Right lobe of liver (tissue), 6 donors: Measurements from ENCODE around the gene CDHR2. TPM values are rescaled to one million over a fixed set of nuclear protein-coding genes. Genes with fewer than 3 reads are reported as not detected.

Experiments
- ATAC-seq, 4 donors: fragments of 200-7000 bp; cut with Tn5 transposase; one replicate each; pipeline ENCODE4 v1.9.1; 2020; ENCODE audit warnings: mild to moderate bottlenecking in 4 of 4, moderate library complexity in 4 of 4
- DNase-seq, 3 donors: peaks; one replicate each; pipeline ENCODE4 v3.0.0-alpha.2; 2020
- H3K27ac ChIP-seq, 3 donors: fragments of 200-600 bp; one replicate each; pipeline ENCODE4 v1.8.0; 2022
- H3K27me3 ChIP-seq, 2 donors: fragments of 200-600 bp; one replicate each; pipeline ENCODE4 v1.8.0; 2022
- H3K36me3 ChIP-seq, 4 donors: fragments of 200-600 bp; sonication (generic) in 1 of 4; one replicate each; pipeline versions ENCODE4 v1.5.1 to v1.8.0; 2017 to 2022; ENCODE audit warnings: control low read depth in 1 of 4
- H3K4me1 ChIP-seq, 4 donors: fragments of 200-600 bp; sonication (generic) in 1 of 4; one replicate each; pipeline versions ENCODE4 v1.5.1 to v1.8.0; 2017 to 2022; ENCODE audit warnings: control low read depth in 1 of 4
- H3K4me3 ChIP-seq, 3 donors: fragments of 200-600 bp; one replicate each; pipeline ENCODE4 v1.8.0; 2022
- H3K9me3 ChIP-seq, 4 donors: fragments of 200-600 bp; sonication (generic) in 1 of 4; one replicate each; pipeline versions ENCODE4 v1.5.1 to v1.8.0; 2017 to 2022; ENCODE audit warnings: control low read depth in 1 of 4
- CTCF ChIP-seq, 4 donors: fragments of 200-600 bp in 3 of 4; fragments of 450-650 bp in 1 of 4; IDR thresholded peaks; one replicate each; pipeline versions ENCODE4 v1.5.1 to v1.8.0; 2016 to 2022; ENCODE audit warnings: antibody characterized with exemption in 4 of 4, mild to moderate bottlenecking in 2 of 4
- POLR2A ChIP-seq: fragments of 450-650 bp; IDR thresholded peaks from one replicate; pipeline ENCODE4 v1.6.1; 2017; ENCODE audit warnings: antibody characterized with exemption, mild to moderate bottlenecking
- whole genome bisulfite sequencing: methylation state at CpG from one replicate; pipeline ENCODE4 v1.1.6; 2018; ENCODE audit warnings: low coverage, low lambda C conversion rate; ENCODE audit not compliant: insufficient coverage; ENCODE audit errors: missing lambda C conversion rate; 5-methylcytosine and 5-hydroxymethylcytosine counted together
- intact Hi-C, 2 donors: fragments of 100-400 bp; cut with DNase I; formaldehyde crosslinking; loops; one replicate each; pipeline versions ENCODE4 v1.11.2 to v1.14.1; 2022
- total RNA-seq, 6 experiments: library from RNA; depleted of rRNA in 2 of 6; stranded (reverse); fragments of >200 nt in 2 of 6; fragmentation: NEBNext Ultra II Directional in 3 of 6; extraction: Animal tissue kit (Norgen Biotek cat#: 25700) in 3 of 6; gene quantifications; one replicate each; pipeline versions ENCODE4 v1.1.0 to v1.2.4, GENCODE V29; 2016 to 2023
- donor health status: DM: no; HTN: yes; CAD: no.
- donor health status: DM: no; HTN: no; CAD: no.
- donor health status: DM: no; HTN: no; CAD: no.
- donor health status: DM: no; HTN: yes; CAD: no.
- donor health status: DM: no; HTN: yes; CAD: no.

Gene CDHR2
- total RNA-seq, 6 experiments from 2014 or later: 6.8 to 89.2 (median 41.2) TPM

GRCh38 chr5:176624142-176624541 is 75.0 kb downstream of the CDHR2 start:
- WGBS: 45% methylated on average over 2 of the region's 4 CpGs
- Histone ChIP-seq H3K36me3 (no peaks in the 10 kb centered on the region), H3K4me1 (no peaks in the 10 kb centered on the region), H3K27ac (no peak overlapping the region), H3K27me3 (peaks cover 5 to 14% of the 10 kb centered on the region in 2 donors), H3K9me3 (no peaks in the 10 kb centered on the region), H3K4me3 (no peak overlapping the region)
- no peak for DNase-seq
- intact Hi-C loops: no loop called here
- TF ChIP-seq CTCF (IDR thresholded peaks at IDR 0.05) (no peak), POLR2A (no peak)
- ATAC-seq: no peak

GRCh38 chr5:176624938-176625337 is 75.8 kb downstream of the CDHR2 start:
- Histone ChIP-seq H3K4me3 (no peak overlapping the region), H3K9me3 (no peaks in the 10 kb centered on the region), H3K4me1 (peaks cover 0 to 4% (median 0%) of the 10 kb centered on the region in 4 donors), H3K27me3 (peaks cover 5 to 11% of the 10 kb centered on the region in 2 donors), H3K36me3 (no peaks in the 10 kb centered on the region), H3K27ac (no peak overlapping the region)
- 27% methylated on average over 2 of the region's 9 CpGs for WGBS
- ATAC-seq (no peak), DNase-seq (no peak)
- TF ChIP-seq POLR2A (no peak), CTCF (IDR thresholded peaks at IDR 0.05) (no peak)
- intact Hi-C loops: no loop called here

- ATAC-seq: no peak
Observed at GRCh38 chr5:176625512-176625911, 76.4 kb downstream of the CDHR2 start.

GRCh38 chr5:176625966-176626875 is 77.1 kb downstream of the CDHR2 start:
- Histone ChIP-seq H3K27ac (no peak overlapping the region), H3K4me1 (peaks cover 0 to 11% (median 0%) of the 10 kb centered on the region in 4 donors), H3K4me3 (no peak overlapping the region), H3K36me3 (no peaks in the 10 kb centered on the region), H3K27me3 (peaks cover 4 to 5% of the 10 kb centered on the region in 2 donors), H3K9me3 (no peaks in the 10 kb centered on the region)
- no peak for ATAC-seq
- intact Hi-C loops: no loop called here
- TF ChIP-seq CTCF (IDR thresholded peaks at IDR 0.05) (no peak), POLR2A (no peak)
- WGBS: 41% methylated on average over 18 of the region's 25 CpGs
- DNase-seq: no peak

More at GRCh38 chr5:176625512-176625911, 76.4 kb downstream of the CDHR2 start:
- Histone ChIP-seq H3K4me1 (peaks cover 0 to 10% (median 0%) of the 10 kb centered on the region in 4 donors), H3K36me3 (no peaks in the 10 kb centered on the region), H3K27me3 (peaks cover 5 to 6% of the 10 kb centered on the region in 2 donors), H3K9me3 (no peaks in the 10 kb centered on the region), H3K4me3 (no peak overlapping the region), H3K27ac (no peak overlapping the region)
- TF ChIP-seq POLR2A (no peak), CTCF (IDR thresholded peaks at IDR 0.05) (no peak)
- intact Hi-C loops: no loop called here
- DNase-seq: no peak
- WGBS: 52% methylated on average over 2 of the region's 2 CpGs
